HCT116 (cell line): Measurements from ENCODE around the gene TPO. TPM values are rescaled to one million over a fixed set of nuclear protein-coding genes. Genes with fewer than 3 reads are reported as not detected.

Experiments
- ATAC-seq: fragments of 200-7000 bp; cut with Tn5 transposase; 2 replicates; pipeline ENCODE4 v1.9.1; 2020; ENCODE audit warnings: mild to moderate bottlenecking, moderate library complexity
- BruUV-seq: library from RNA; stranded (reverse); fragments of 400-500 nt; replicated peaks from 2 replicates; lab custom pipeline; 2021; lab: Mats Ljungman, UMichigan
- CTCF ChIA-PET: fragments of 300-600 bp; sonication (Branson Sonifier 250); formaldehyde crosslinking; loops from one replicate; lab custom pipeline; 2021; ENCODE audit warnings: antibody characterized with exemption; lab: Charles Lee
- POLR2A ChIA-PET: fragments of 300-600, 350-600 bp; sonication (Branson Sonifier 250); formaldehyde crosslinking; loops from one replicate; lab custom pipeline; 2021; ENCODE audit warnings: antibody characterized with exemption; lab: Charles Lee
- RAD21 ChIA-PET, 2 experiments: fragments of 300-600 bp; sonication (Branson Sonifier 250); formaldehyde crosslinking; loops; one replicate each; lab custom pipeline; 2023; ENCODE audit warnings: low total read pairs in 2 of 2; ENCODE audit not compliant: uncharacterized antibody in 2 of 2, unreplicated experiment in 2 of 2, low non-redundant PET in 1 of 2; lab: Charles Lee
- DNase-seq: peaks from one replicate; pipeline ENCODE4 v3.0.0-alpha.2; 2010; ENCODE audit warnings: low read depth, low spot score
- H2AFZ ChIP-seq: fragments of 200-600 bp; shearing (Covaris generic), sonication (generic); 2 replicates; pipeline ENCODE4 v1.6.1; 2017; ENCODE audit warnings: low read depth, mixed run types, mixed read lengths, antibody characterized with exemption, low read length; ENCODE audit not compliant: poor library complexity, severe bottlenecking
- H3K27ac ChIP-seq: 2 replicates; pipeline ENCODE4 v1.5.1; 2012; ENCODE audit warnings: low read depth, low read length
- H3K27me3 ChIP-seq: fragments of 200-600 bp; sonication (generic); 2 replicates; pipeline ENCODE4 v1.6.1; 2016; ENCODE audit warnings: mixed run types, low read length, mixed read lengths; ENCODE audit not compliant: insufficient read depth
- H3K36me3 ChIP-seq, 2 experiments: fragments of 200-500 bp in 1 of 2; fragments of 200-600 bp in 1 of 2; sonication (Bioruptor generic) in 1 of 2; sonication (generic) in 1 of 2; 2 replicates each; pipeline versions ENCODE4 v1.5.1 to v1.6.1; 2014 to 2016; ENCODE audit warnings: low read length in 2 of 2, inconsistent platforms in 1 of 2, mixed read lengths in 1 of 2, mixed run types in 1 of 2; ENCODE audit not compliant: insufficient read depth in 2 of 2, control insufficient read depth in 1 of 2
- H3K4me1 ChIP-seq, 2 experiments: fragments of 200-600 bp in 1 of 2; sonication (generic) in 1 of 2; 2 replicates each; pipeline versions ENCODE4 v1.5.1 to v1.6.1; 2012 to 2017; ENCODE audit warnings: low read length in 2 of 2, inconsistent platforms in 1 of 2, mild to moderate bottlenecking in 1 of 2, mixed read lengths in 1 of 2, mixed run types in 1 of 2, moderate library complexity in 1 of 2; ENCODE audit not compliant: insufficient read depth in 2 of 2, control insufficient read depth in 1 of 2
- H3K4me2 ChIP-seq: fragments of 200-600 bp; sonication (generic); 2 replicates; pipeline ENCODE4 v1.6.1; 2017; ENCODE audit warnings: mixed run types, low read length, mixed read lengths
- H3K4me3 ChIP-seq, 2 experiments: fragments of 200-600 bp in 1 of 2; sonication (generic) in 1 of 2; replicated peaks in 1 of 2; 2 replicates each; pipeline ENCODE4 v1.5.1; 2011 to 2016; ENCODE audit warnings: low read length in 2 of 2, control low read depth in 1 of 2, low read depth in 1 of 2, mild to moderate bottlenecking in 1 of 2, mixed read lengths in 1 of 2, mixed run types in 1 of 2
- H3K79me2 ChIP-seq: fragments of 200-600 bp; sonication (generic); 2 replicates; pipeline ENCODE4 v1.6.1; 2017; ENCODE audit warnings: mild to moderate bottlenecking, mixed run types, low read length, moderate library complexity, mixed read lengths; ENCODE audit not compliant: insufficient read depth
- H3K9ac ChIP-seq: fragments of 200-600 bp; sonication (generic); 2 replicates; pipeline ENCODE4 v1.6.1; 2016; ENCODE audit warnings: low read length, mixed read lengths
- H3K9me2 ChIP-seq: fragments of 200-600 bp; sonication (generic), shearing (Covaris generic); 2 replicates; pipeline ENCODE4 v1.6.1; 2017; ENCODE audit warnings: mixed run types, mild to moderate bottlenecking, moderate library complexity; ENCODE audit not compliant: insufficient read depth
- H3K9me3 ChIP-seq, 2 experiments: fragments of 200-500 bp in 1 of 2; fragments of 200-600 bp in 1 of 2; sonication (Bioruptor generic) in 1 of 2; sonication (generic) in 1 of 2; 2 replicates each; pipeline ENCODE4 v1.6.1; 2014 to 2017; ENCODE audit warnings: low read length in 2 of 2, mixed read lengths in 2 of 2, inconsistent platforms in 1 of 2, low read depth in 1 of 2, mild to moderate bottlenecking in 1 of 2, mixed run types in 1 of 2, moderate library complexity in 1 of 2; ENCODE audit not compliant: control insufficient read depth in 1 of 2, insufficient read depth in 1 of 2
- H4K20me1 ChIP-seq: fragments of 200-600 bp; sonication (generic), shearing (Covaris generic); 2 replicates; pipeline ENCODE4 v1.6.1; 2017; ENCODE audit warnings: mixed run types, mild to moderate bottlenecking, moderate library complexity; ENCODE audit not compliant: insufficient read depth
- CEBPB ChIP-seq: IDR thresholded peaks from 2 replicates; pipeline ENCODE4 v1.6.1; 2012; ENCODE audit warnings: low read depth
- JUND ChIP-seq: IDR thresholded peaks from 2 replicates; pipeline ENCODE4 v1.6.1; 2012
- POLR2A ChIP-seq: IDR thresholded peaks from 2 replicates; pipeline ENCODE4 v1.7.0; 2011; ENCODE audit warnings: borderline replicate concordance; ENCODE audit not compliant: insufficient read depth, insufficient read length; ENCODE audit errors: extremely low read depth
- SIN3A ChIP-seq: IDR thresholded peaks from 2 replicates; pipeline ENCODE4 v1.6.1; 2012; ENCODE audit warnings: low read depth
- SP1 ChIP-seq: IDR thresholded peaks from 2 replicates; pipeline ENCODE4 v1.6.1; 2012; ENCODE audit warnings: low read depth
- SRF ChIP-seq: IDR thresholded peaks from 2 replicates; pipeline ENCODE4 v1.6.1; 2012; ENCODE audit warnings: low read depth
- TCF7L2 ChIP-seq: IDR thresholded peaks from 2 replicates; pipeline ENCODE4 v1.7.0; 2011; ENCODE audit warnings: borderline replicate concordance, inconsistent platforms; ENCODE audit not compliant: insufficient read depth, insufficient read length; ENCODE audit errors: extremely low read depth
- ZFX ChIP-seq: fragments of 450-650 bp; IDR thresholded peaks from 2 replicates; pipeline ENCODE4 v1.6.1; 2017
- intact Hi-C: fragments of 100-400 bp; cut with micrococcal nuclease; formaldehyde crosslinking; loops from 2 replicates; pipeline ENCODE4 v1.10.0; 2022
- total RNA-seq: library from RNA; stranded (reverse); gene quantifications from one replicate; pipeline ENCODE4 v1.2.1, GENCODE V29; 2021; ENCODE audit not compliant: unreplicated experiment
- TF ChIP-seq, protein P1 (sequence below), 3 experiments: fragments of 200-600 bp in 1 of 3; sonication (generic) in 1 of 3; IDR thresholded peaks in 2 of 3; conservative IDR thresholded peaks in 1 of 3; 2 replicates each; pipeline ENCODE4 v1.5.1; 2012 to 2017; ENCODE audit warnings: low read depth in 2 of 3, low read length in 2 of 3, antibody characterized with exemption in 1 of 3, borderline replicate concordance in 1 of 3, control low read depth in 1 of 3, mild to moderate bottlenecking in 1 of 3, mixed read lengths in 1 of 3, mixed run types in 1 of 3, moderate library complexity in 1 of 3; ENCODE audit not compliant: insufficient read depth in 1 of 3
- TF ChIP-seq, protein P2 (sequence below): IDR thresholded peaks from 2 replicates; pipeline ENCODE4 v1.6.1; 2011; ENCODE audit warnings: mild to moderate bottlenecking, low read length, moderate library complexity; ENCODE audit not compliant: insufficient replicate concordance; ENCODE audit errors: extremely low read depth

The TPO gene
- total RNA-seq, 1 experiment from 2014 or later, result not detected

DNA sequence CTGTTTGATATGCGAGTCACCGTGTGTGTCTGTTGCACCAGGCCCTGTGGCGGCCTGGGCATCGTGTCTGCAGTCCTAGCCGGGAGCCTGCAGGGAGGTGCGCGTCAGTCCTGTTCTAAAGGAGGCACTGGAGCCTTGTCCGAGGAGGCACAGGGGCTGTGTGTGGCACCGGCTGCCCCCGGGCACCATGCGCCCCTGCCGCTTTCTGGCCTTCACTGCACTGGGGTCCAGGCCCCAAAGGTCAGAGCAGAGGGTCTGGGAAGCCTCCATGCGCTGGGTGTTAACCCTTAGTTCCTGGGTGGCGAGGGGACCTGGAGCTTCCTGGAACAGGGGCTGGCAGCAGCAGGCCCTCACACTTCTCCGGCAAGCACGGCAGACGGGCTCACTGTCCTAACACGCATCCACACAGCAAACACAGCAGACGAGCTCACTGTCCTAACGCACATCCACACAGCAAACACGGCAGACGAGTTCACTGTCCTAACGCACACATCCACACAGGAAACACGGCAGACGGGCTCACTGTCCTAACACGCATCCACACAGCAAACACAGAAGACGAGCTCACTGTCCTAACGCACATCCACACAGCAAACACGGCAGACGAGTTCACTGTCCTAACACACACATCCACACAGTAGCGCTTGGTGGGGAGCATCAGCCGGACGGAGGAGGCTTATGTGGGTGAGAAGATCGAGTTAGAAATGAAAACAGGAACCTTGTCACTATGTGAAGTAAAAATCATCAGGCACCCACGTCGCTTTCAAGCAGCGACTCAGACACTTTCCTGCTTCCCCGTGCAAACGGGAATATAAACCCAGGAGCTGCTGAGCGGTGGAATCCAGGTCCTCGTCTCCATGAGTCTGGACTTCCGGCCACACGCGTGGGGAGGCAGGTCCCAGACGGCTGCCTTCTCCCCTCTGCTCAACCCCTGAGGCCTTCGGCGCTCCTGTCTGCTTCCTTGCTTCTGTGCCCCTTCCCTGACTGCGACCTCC, 65.3 kb downstream of the TPO start:
- Histone ChIP-seq H3K9ac (no peak overlapping the region), H3K9me3 (no peaks in the 10 kb centered on the region), H4K20me1 (no peaks in the 10 kb centered on the region; the same call in 1 of the 2 replicates), H3K27ac (no peak overlapping the region)
- intact Hi-C loops, result no loop called here
- RAD21 ChIA-PET, result no interaction called here
- no peak for DNase-seq
- POLR2A ChIA-PET, result no interaction called here
- TF ChIP-seq, protein P1, sequence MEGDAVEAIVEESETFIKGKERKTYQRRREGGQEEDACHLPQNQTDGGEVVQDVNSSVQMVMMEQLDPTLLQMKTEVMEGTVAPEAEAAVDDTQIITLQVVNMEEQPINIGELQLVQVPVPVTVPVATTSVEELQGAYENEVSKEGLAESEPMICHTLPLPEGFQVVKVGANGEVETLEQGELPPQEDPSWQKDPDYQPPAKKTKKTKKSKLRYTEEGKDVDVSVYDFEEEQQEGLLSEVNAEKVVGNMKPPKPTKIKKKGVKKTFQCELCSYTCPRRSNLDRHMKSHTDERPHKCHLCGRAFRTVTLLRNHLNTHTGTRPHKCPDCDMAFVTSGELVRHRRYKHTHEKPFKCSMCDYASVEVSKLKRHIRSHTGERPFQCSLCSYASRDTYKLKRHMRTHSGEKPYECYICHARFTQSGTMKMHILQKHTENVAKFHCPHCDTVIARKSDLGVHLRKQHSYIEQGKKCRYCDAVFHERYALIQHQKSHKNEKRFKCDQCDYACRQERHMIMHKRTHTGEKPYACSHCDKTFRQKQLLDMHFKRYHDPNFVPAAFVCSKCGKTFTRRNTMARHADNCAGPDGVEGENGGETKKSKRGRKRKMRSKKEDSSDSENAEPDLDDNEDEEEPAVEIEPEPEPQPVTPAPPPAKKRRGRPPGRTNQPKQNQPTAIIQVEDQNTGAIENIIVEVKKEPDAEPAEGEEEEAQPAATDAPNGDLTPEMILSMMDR (IDR thresholded peaks at IDR 0.05 in 2 of 3, conservative IDR thresholded peaks at IDR 0.05 in 1 of 3; ENCODE audit: borderline replicate concordance in 1 of 3, insufficient read depth in 1 of 3, low read depth in 2 of 3, low read length in 2 of 3), result no peak
- TF ChIP-seq JUND (no peak), SRF (no peak), TCF7L2 (no peak), ZFX (no peak), SP1 (no peak), POLR2A (no peak), CEBPB (no peak), SIN3A (no peak)
- TF ChIP-seq, protein P2, sequence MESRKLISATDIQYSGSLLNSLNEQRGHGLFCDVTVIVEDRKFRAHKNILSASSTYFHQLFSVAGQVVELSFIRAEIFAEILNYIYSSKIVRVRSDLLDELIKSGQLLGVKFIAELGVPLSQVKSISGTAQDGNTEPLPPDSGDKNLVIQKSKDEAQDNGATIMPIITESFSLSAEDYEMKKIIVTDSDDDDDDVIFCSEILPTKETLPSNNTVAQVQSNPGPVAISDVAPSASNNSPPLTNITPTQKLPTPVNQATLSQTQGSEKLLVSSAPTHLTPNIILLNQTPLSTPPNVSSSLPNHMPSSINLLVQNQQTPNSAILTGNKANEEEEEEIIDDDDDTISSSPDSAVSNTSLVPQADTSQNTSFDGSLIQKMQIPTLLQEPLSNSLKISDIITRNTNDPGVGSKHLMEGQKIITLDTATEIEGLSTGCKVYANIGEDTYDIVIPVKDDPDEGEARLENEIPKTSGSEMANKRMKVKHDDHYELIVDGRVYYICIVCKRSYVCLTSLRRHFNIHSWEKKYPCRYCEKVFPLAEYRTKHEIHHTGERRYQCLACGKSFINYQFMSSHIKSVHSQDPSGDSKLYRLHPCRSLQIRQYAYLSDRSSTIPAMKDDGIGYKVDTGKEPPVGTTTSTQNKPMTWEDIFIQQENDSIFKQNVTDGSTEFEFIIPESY, result no peak
- TF ChIP-seq, all 23 proteins: peak for 0
- H3K4me3 ChIP-seq, result no peak overlapping the region
- no peaks in the 10 kb centered on the region for H3K79me2 ChIP-seq
- no peak overlapping the region for H3K4me2 ChIP-seq
- H3K9me2 ChIP-seq, result no peaks in the 10 kb centered on the region
- H3K4me1 ChIP-seq, result no peaks in the 10 kb centered on the region
- no peaks in the 10 kb centered on the region for H3K27me3 ChIP-seq
- ATAC-seq, result no peak
- BruUV-seq, result no TSS peak
- H3K36me3 ChIP-seq, result no peaks in the 10 kb centered on the region
- CTCF ChIA-PET, result no interaction called here
- no peak overlapping the region for H2AFZ ChIP-seq
